H1 (cell line): Measurements from ENCODE around the gene ATP6V1B1. TPM values are rescaled to one million over a fixed set of nuclear protein-coding genes. Genes with fewer than 3 reads are reported as not detected.

ENCODE experiments used
- CTCF ChIA-PET: fragments of 300-600 bp; sonication (Branson Sonifier 250); formaldehyde crosslinking; loops from one replicate; lab custom pipeline; 2021; ENCODE audit not compliant: partially characterized antibody; lab: Charles Lee
- POLR2A ChIA-PET: fragments of 300-600 bp; sonication (Branson Sonifier 250); formaldehyde crosslinking; loops from one replicate; lab custom pipeline; 2021; ENCODE audit warnings: inconsistent platforms; ENCODE audit not compliant: partially characterized antibody; lab: Charles Lee
- DNase-seq, 2 experiments: peaks; one replicate each; pipeline versions ENCODE4 v3.0.0 to v3.0.0-alpha.2; 2010 to 2022; ENCODE audit warnings: low spot score in 2 of 2, low read depth in 1 of 2, mixed read lengths in 1 of 2
- FAIRE-seq: peaks from 2 replicates; lab custom pipeline; 2011; peaks lifted over from hg19 to GRCh38; lab: Jason Lieb, UNC
- H2AFZ ChIP-seq: 2 replicates; pipeline ENCODE4 v1.8.1; 2012; ENCODE audit warnings: low read length, inconsistent platforms
- H2AK5ac ChIP-seq: 2 replicates; pipeline ENCODE4 v1.6.1; 2013; ENCODE audit warnings: low read depth, low read length
- H2BK120ac ChIP-seq: replicated peaks from 2 replicates; pipeline ENCODE3; 2013; ENCODE audit warnings: low read depth, low read length, inconsistent platforms
- H2BK12ac ChIP-seq: 2 replicates; pipeline ENCODE4 v1.6.1; 2013; ENCODE audit warnings: low read depth, low read length
- H2BK15ac ChIP-seq: 2 replicates; pipeline ENCODE4 v1.6.1; 2013; ENCODE audit warnings: low read length
- H2BK20ac ChIP-seq: 2 replicates; pipeline ENCODE4 v1.6.1; 2013; ENCODE audit warnings: low read length
- H2BK5ac ChIP-seq: 2 replicates; pipeline ENCODE4 v1.6.1; 2013; ENCODE audit warnings: low read depth, low read length
- H3K14ac ChIP-seq: 2 replicates; pipeline ENCODE4 v1.6.1; 2013; ENCODE audit warnings: inconsistent platforms; ENCODE audit not compliant: insufficient read length
- H3K18ac ChIP-seq: 2 replicates; pipeline ENCODE4 v1.6.1; 2013; ENCODE audit warnings: low read length; ENCODE audit errors: extremely low read depth
- H3K23ac ChIP-seq: 2 replicates; pipeline ENCODE4 v1.6.1; 2013; ENCODE audit warnings: inconsistent platforms; ENCODE audit not compliant: insufficient read length
- H3K23me2 ChIP-seq: 2 replicates; pipeline ENCODE4 v1.6.1; 2013; ENCODE audit warnings: low read depth, low read length
- H3K27ac ChIP-seq: 2 replicates; pipeline ENCODE4 v1.6.1; 2011; ENCODE audit warnings: low read depth, low read length, inconsistent platforms
- H3K27me3 ChIP-seq, 4 experiments: replicated peaks in 1 of 4; 1 replicate in 1 of 4; 2 replicates in 3 of 4; pipeline versions ENCODE4 v1.6.1 to v1.8.1; 2011 to 2013; ENCODE audit warnings: low read length in 3 of 4, mild to moderate bottlenecking in 3 of 4, inconsistent platforms in 2 of 4, mixed read lengths in 2 of 4, moderate library complexity in 1 of 4; ENCODE audit not compliant: control insufficient read depth in 3 of 4, insufficient read depth in 3 of 4; ENCODE audit errors: extremely low read depth in 1 of 4
- H3K36me3 ChIP-seq, 4 experiments: 2 replicates each; pipeline versions ENCODE4 v1.6.1 to v1.8.1; 2011 to 2013; ENCODE audit warnings: mild to moderate bottlenecking in 4 of 4, low read length in 3 of 4, moderate library complexity in 2 of 4, control low read depth in 1 of 4, inconsistent platforms in 1 of 4; ENCODE audit not compliant: insufficient read depth in 4 of 4, control insufficient read depth in 2 of 4
- H3K4ac ChIP-seq: replicated peaks from 2 replicates; pipeline ENCODE3; 2013; ENCODE audit warnings: low read length, low read depth, mixed read lengths, inconsistent platforms; ENCODE audit not compliant: insufficient read length
- H3K4me1 ChIP-seq, 4 experiments: replicated peaks in 1 of 4; 1 replicate in 1 of 4; 2 replicates in 3 of 4; pipeline versions ENCODE4 v1.6.1 to v1.8.1; 2011 to 2013; ENCODE audit warnings: low read length in 3 of 4, inconsistent platforms in 2 of 4, mixed read lengths in 1 of 4; ENCODE audit not compliant: insufficient read depth in 4 of 4, control insufficient read depth in 3 of 4
- H3K4me2 ChIP-seq, 2 experiments: 2 replicates each; pipeline versions ENCODE4 v1.6.1 to v1.8.1; 2011 to 2013; ENCODE audit warnings: low read depth in 2 of 2, low read length in 2 of 2, control low read depth in 1 of 2, inconsistent platforms in 1 of 2, mild to moderate bottlenecking in 1 of 2; ENCODE audit not compliant: insufficient read depth in 1 of 2
- H3K4me3 ChIP-seq, 4 experiments: fragments of 200-600, 300-600 bp in 1 of 4; sonication (generic), shearing (Covaris generic), sonication (Bioruptor Twin) in 1 of 4; 2 replicates each; pipeline versions ENCODE4 v1.5.1 to v1.8.1; 2011 to 2016; ENCODE audit warnings: low read length in 4 of 4, low read depth in 3 of 4, control low read depth in 2 of 4, inconsistent platforms in 2 of 4, mild to moderate bottlenecking in 2 of 4, mixed read lengths in 1 of 4, moderate library complexity in 1 of 4; ENCODE audit not compliant: insufficient read depth in 2 of 4; ENCODE audit errors: extremely low read depth in 1 of 4
- H3K56ac ChIP-seq: replicated peaks from 2 replicates; pipeline ENCODE3; 2013; ENCODE audit warnings: low read depth, mild to moderate bottlenecking, mixed read lengths, low read length, inconsistent platforms; ENCODE audit not compliant: insufficient read length
- H3K79me1 ChIP-seq: 2 replicates; pipeline ENCODE4 v1.6.1; 2013; ENCODE audit warnings: low read depth, low read length, control low read depth
- H3K79me2 ChIP-seq, 2 experiments: 2 replicates each; pipeline versions ENCODE4 v1.6.1 to v1.8.1; 2012 to 2013; ENCODE audit warnings: low read length in 2 of 2, mild to moderate bottlenecking in 2 of 2, inconsistent platforms in 1 of 2; ENCODE audit not compliant: insufficient read depth in 2 of 2, control insufficient read depth in 1 of 2
- H3K9ac ChIP-seq, 4 experiments: replicated peaks in 1 of 4; 1 replicate in 1 of 4; 2 replicates in 3 of 4; pipeline versions ENCODE4 v1.6.1 to v1.8.1; 2011 to 2013; ENCODE audit warnings: low read depth in 3 of 4, low read length in 3 of 4, control low read depth in 2 of 4, mild to moderate bottlenecking in 2 of 4, moderate library complexity in 2 of 4, inconsistent platforms in 1 of 4; ENCODE audit errors: extremely low read depth in 1 of 4
- H3K9me3 ChIP-seq, 2 experiments: 2 replicates each; pipeline versions ENCODE4 v1.6.1 to v1.8.1; 2012 to 2013; ENCODE audit warnings: mild to moderate bottlenecking in 2 of 2, moderate library complexity in 2 of 2, control low read depth in 1 of 2, inconsistent platforms in 1 of 2, low read depth in 1 of 2, low read length in 1 of 2, mixed read lengths in 1 of 2; ENCODE audit not compliant: insufficient read depth in 2 of 2
- H4K20me1 ChIP-seq, 2 experiments: replicated peaks in 1 of 2; 2 replicates each; pipeline versions ENCODE3 to v1.8.1; 2011 to 2013; ENCODE audit warnings: inconsistent platforms in 2 of 2, low read length in 2 of 2, mild to moderate bottlenecking in 1 of 2; ENCODE audit not compliant: insufficient read depth in 2 of 2, control insufficient read depth in 1 of 2
- H4K5ac ChIP-seq: 2 replicates; pipeline ENCODE4 v1.6.1; 2013; ENCODE audit warnings: low read length, low read depth, mixed read lengths, inconsistent platforms; ENCODE audit not compliant: insufficient read length
- H4K8ac ChIP-seq: 2 replicates; pipeline ENCODE4 v1.8.0; 2013; ENCODE audit warnings: mild to moderate bottlenecking, moderate library complexity, low read length, inconsistent platforms; ENCODE audit not compliant: insufficient read depth; ENCODE audit errors: extremely low read depth
- H4K91ac ChIP-seq: replicated peaks from 2 replicates; pipeline ENCODE3; 2013; ENCODE audit warnings: low read length, mixed read lengths, inconsistent platforms; ENCODE audit not compliant: insufficient read length
- ATF2 ChIP-seq: IDR thresholded peaks from 2 replicates; pipeline ENCODE4 v1.6.1; 2012; ENCODE audit warnings: low read length, inconsistent platforms
- CHD1 ChIP-seq: IDR thresholded peaks from 2 replicates; pipeline ENCODE4 v1.6.1; 2012; ENCODE audit warnings: low read depth, low read length, improper control_type of control experiment
- EZH2 ChIP-seq: fragments of 200-600 bp; sonication (generic); IDR thresholded peaks from 2 replicates; pipeline ENCODE4 v1.7.1; 2012; ENCODE audit warnings: low read depth, mild to moderate bottlenecking, moderate library complexity, low read length, inconsistent platforms; ENCODE audit not compliant: severe bottlenecking
- GABPA ChIP-seq: IDR thresholded peaks from 2 replicates; pipeline ENCODE4 v1.6.1; 2011; ENCODE audit warnings: mild to moderate bottlenecking, low read length, moderate library complexity, borderline replicate concordance; ENCODE audit not compliant: insufficient read depth
- HDAC6 ChIP-seq: IDR thresholded peaks from one replicate; pipeline ENCODE4 v1.7.1; 2012; ENCODE audit warnings: low read depth, mild to moderate bottlenecking, inconsistent platforms, low read length, moderate library complexity
- PHF8 ChIP-seq: fragments of 200-600 bp; sonication (generic); conservative IDR thresholded peaks from 2 replicates; pipeline ENCODE4 v1.7.1; 2012; ENCODE audit warnings: low read depth, mild to moderate bottlenecking, inconsistent platforms, low read length, moderate library complexity
- RNF2 ChIP-seq: fragments of 200-900, 300-1000 bp; sonication (generic); IDR thresholded peaks from 2 replicates; pipeline ENCODE4 v1.7.1; 2016; ENCODE audit warnings: borderline replicate concordance, low read depth, mild to moderate bottlenecking, antibody characterized with exemption, low read length; ENCODE audit not compliant: poor library complexity, severe bottlenecking; ENCODE audit errors: missing control alignments
- WGBS, 2 experiments: shearing (Covaris generic) in 1 of 2; methylation state at CpG; one replicate each; pipeline versions ENCODE4 v1.1.6 to v1.1.7; 2013 to 2015; ENCODE audit warnings: low lambda C conversion rate in 2 of 2, mixed read lengths in 2 of 2, inconsistent platforms in 1 of 2, low coverage in 1 of 2, missing lambda C conversion rate in 1 of 2; ENCODE audit not compliant: insufficient replicate concordance in 2 of 2, insufficient coverage in 1 of 2, insufficient read length in 1 of 2; ENCODE audit errors: extremely low coverage in 1 of 2, missing lambda C conversion rate in 1 of 2; 5-methylcytosine and 5-hydroxymethylcytosine counted together
- polyA plus RNA-seq, 7 experiments: library from polyadenylated mRNA; depleted of rRNA in 3 of 7; stranded (reverse) in 5 of 7; unstranded in 2 of 7; fragments of >200 nt in 5 of 7; fragments of 200-250 nt in 2 of 7; gene quantifications; 1 replicate in 5 of 7; 2 replicates in 1 of 7; 4 replicates in 1 of 7; pipeline versions ENCODE4 v1.2.1 to v1.2.3, GENCODE V29; 2011 to 2013; ENCODE audit warnings: missing spikeins in 2 of 7, mixed read lengths in 2 of 7
- total RNA-seq: library from RNA; stranded (reverse); fragmentation: NEBNext Ultra II Directional; extraction: Animal tissue kit (Norgen Biotek cat#: 25700); gene quantifications from 2 replicates; pipeline ENCODE4 v1.2.1, GENCODE V29; 2021

Gene ATP6V1B1
- total and polyA plus RNA-seq, 2 of the 8 experiments (the other 6 are each of a cell fraction or from before 2014, with no cell fraction given) = not detected

- Histone ChIP-seq H2BK15ac (0 out of 2 replicates have a peak overlapping the region, but pooled peaks have one; percentile 6), H3K14ac (no peak overlapping the region), H4K5ac (no peak overlapping the region), H3K9me3 (no peaks in the 10 kb centered on the region), H2BK12ac (no peak overlapping the region), H2BK5ac (no peak overlapping the region), H3K27me3 (peaks cover 99 to 100% (median 100%) of the 10 kb centered on the region in 4 experiments), H3K23ac (no peak overlapping the region), H3K36me3 (no peaks in the 10 kb centered on the region), H3K27ac (no peak overlapping the region), H3K4me1 (peaks cover 0 to 21% (median 13%) of the 10 kb centered on the region in 4 experiments; a peak in 6 of 7 replicates), H4K8ac (no peak overlapping the region), H3K4me2 (no peak overlapping the region), H3K4ac (no peak overlapping the region), H2BK20ac (no peak overlapping the region; the same call in 1 of the 2 replicates), H3K79me2 (no peaks in the 10 kb centered on the region), H2BK120ac (no peak overlapping the region), H4K20me1 (peaks cover 13 to 48% of the 10 kb centered on the region in 2 experiments), H2AFZ (no peak overlapping the region), H3K4me3 (no peak overlapping the region), H3K18ac (no peak overlapping the region), H3K23me2 (peaks cover 2% of the 10 kb centered on the region), H4K91ac (no peak overlapping the region), H2AK5ac (peak overlapping the region; percentile 47), H3K9ac (no peak overlapping the region), H3K56ac (no peak overlapping the region), H3K79me1 (no peaks in the 10 kb centered on the region)
- FAIRE-seq = no peak
- ChIA-PET POLR2A (no interaction called here), CTCF (interaction anchor here (1.3 to 7.3 kb wide), 6 partner anchors 19 to 53 kb away, joined by 4 to 79 read pairs (median 10); no protein-coding TSS in a partner anchor)
- no peak for DNase-seq
- WGBS, 2 experiments = 62% methylated on average over 3 of the region's 3 CpGs; no CpG with 5 or more reads in 1 of the 2 experiments
- no peak for TF ChIP-seq CHD1
- no peak for TF ChIP-seq RNF2
- no peak for TF ChIP-seq GABPA
- TF ChIP-seq PHF8 = no peak
- TF ChIP-seq HDAC6 = no peak
- no peak for TF ChIP-seq ATF2
- no peak for TF ChIP-seq EZH2
Measured at GRCh38 chr2:70895249-70895648, 40.5 kb upstream of the ATP6V1B1 start.
